BJ (cell line): Measurements from ENCODE around the gene SLC43A2. TPM values are rescaled to one million over a fixed set of nuclear protein-coding genes. Genes with fewer than 3 reads are reported as not detected.

Experiments
- CTCF ChIA-PET: fragments of 350-600 bp; formaldehyde crosslinking; extraction: SDS; loops from one replicate; lab custom pipeline; 2021; ENCODE audit warnings: antibody characterized with exemption, inconsistent platforms; lab: Yijun Ruan, JAX
- POLR2A ChIA-PET: fragments of 300-600 bp; sonication (Branson Sonifier 250); formaldehyde crosslinking; extraction: SDS; loops from one replicate; lab custom pipeline; 2021; ENCODE audit warnings: antibody characterized with exemption; lab: Charles Lee
- DNase-seq: peaks from one replicate; pipeline ENCODE4 v3.0.0-alpha.2; 2011; ENCODE audit warnings: low read depth
- H3K27me3 ChIP-seq: 2 replicates; pipeline ENCODE4 v1.6.0; 2011; ENCODE audit warnings: low read length; ENCODE audit not compliant: control insufficient read depth, insufficient read depth
- H3K36me3 ChIP-seq: 2 replicates; pipeline ENCODE4 v1.5.1; 2011; ENCODE audit warnings: low read length; ENCODE audit not compliant: control insufficient read depth, insufficient read depth
- H3K4me3 ChIP-seq: 2 replicates; pipeline ENCODE4 v1.5.1; 2011; ENCODE audit warnings: low read depth, mild to moderate bottlenecking, control low read depth, low read length
- polyA plus RNA-seq: library from polyadenylated mRNA; depleted of rRNA; stranded (reverse); fragments of >200 nt; gene quantifications from 2 replicates; pipeline ENCODE4 v1.2.3, GENCODE V29; 2011
- TF ChIP-seq, protein P1 (sequence below): IDR thresholded peaks from 2 replicates; pipeline ENCODE4 v1.5.1; 2011; ENCODE audit warnings: low read depth, mild to moderate bottlenecking, control low read depth, inconsistent platforms, low read length, moderate library complexity; ENCODE audit not compliant: insufficient read depth

SLC43A2 gene
- polyA plus RNA-seq, 1 experiment, result 8.9 TPM

DNA sequence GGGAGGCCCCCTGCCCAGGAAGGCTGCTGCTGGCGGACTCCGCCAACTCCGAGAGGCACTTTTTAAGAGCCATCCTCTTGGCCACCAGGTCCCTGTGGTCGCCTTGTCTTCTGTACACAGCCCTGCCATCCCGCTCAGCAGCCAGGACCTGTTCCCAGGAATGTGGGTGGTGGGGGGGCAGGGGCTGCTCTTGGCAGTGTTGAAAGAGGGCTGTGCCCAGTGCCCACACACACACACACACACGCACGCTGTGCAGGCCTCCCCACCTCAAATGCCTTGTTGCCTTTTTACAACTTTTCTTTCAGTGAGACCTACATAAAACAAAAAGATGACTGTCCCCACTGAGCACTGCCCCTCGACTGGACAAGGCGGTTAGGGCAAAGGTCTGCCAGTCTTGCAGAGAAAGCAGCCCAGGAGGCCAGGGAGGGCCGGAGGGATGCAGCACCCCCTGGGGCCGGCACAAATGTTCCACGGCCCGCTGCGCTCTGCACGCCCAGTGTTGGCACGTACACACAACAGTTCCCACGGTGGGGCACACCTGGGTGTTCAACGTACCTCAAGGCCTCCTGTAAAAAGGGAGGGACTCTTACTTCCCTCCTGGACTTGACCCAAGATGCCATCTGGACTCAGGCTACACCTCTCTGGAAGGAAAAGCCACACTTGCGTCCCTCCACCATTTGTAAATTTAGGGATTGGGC, 47.5 kb downstream of the SLC43A2 start:
- CTCF ChIA-PET, result interaction anchor here (0.6 kb wide), 1 partner anchor 7 kb away, joined by 3 read pairs; no protein-coding TSS in a partner anchor

DNA sequence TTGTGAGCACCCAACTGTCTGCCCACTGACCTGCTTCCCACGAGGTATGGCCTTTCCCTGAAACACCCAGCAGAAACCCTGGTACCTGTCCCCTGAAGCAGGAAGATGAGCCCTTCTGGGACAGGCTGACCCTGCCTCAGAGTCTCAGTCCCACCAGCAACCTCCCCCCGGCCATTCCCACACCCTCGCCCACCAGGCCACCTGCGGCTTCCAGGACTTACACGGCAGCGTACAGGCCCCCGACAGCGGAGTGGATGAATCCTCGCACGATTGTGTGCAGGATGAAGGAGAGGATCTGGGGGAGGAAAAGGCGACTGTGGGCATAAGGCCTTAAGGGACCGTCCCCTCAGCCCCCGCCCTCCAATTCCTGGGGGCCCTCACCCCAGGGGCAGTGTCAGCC, 50.6 kb downstream of the SLC43A2 start:
- DNase-seq, result no peak
- no peaks in the 10 kb centered on the region for H3K36me3 ChIP-seq
- H3K27me3 ChIP-seq, result no peaks in the 10 kb centered on the region
- no peak overlapping the region for H3K4me3 ChIP-seq
- ChIA-PET POLR2A (no interaction called here), CTCF (interaction anchor here (0.8 to 4.3 kb wide), 8 partner anchors 8 to 139 kb away, joined by 3 to 24 read pairs (median 4); partner anchors contain the start of genes PITPNA and RILP)
- TF ChIP-seq, protein P1, sequence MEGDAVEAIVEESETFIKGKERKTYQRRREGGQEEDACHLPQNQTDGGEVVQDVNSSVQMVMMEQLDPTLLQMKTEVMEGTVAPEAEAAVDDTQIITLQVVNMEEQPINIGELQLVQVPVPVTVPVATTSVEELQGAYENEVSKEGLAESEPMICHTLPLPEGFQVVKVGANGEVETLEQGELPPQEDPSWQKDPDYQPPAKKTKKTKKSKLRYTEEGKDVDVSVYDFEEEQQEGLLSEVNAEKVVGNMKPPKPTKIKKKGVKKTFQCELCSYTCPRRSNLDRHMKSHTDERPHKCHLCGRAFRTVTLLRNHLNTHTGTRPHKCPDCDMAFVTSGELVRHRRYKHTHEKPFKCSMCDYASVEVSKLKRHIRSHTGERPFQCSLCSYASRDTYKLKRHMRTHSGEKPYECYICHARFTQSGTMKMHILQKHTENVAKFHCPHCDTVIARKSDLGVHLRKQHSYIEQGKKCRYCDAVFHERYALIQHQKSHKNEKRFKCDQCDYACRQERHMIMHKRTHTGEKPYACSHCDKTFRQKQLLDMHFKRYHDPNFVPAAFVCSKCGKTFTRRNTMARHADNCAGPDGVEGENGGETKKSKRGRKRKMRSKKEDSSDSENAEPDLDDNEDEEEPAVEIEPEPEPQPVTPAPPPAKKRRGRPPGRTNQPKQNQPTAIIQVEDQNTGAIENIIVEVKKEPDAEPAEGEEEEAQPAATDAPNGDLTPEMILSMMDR, result no peak

More for the DNA sequence above, 47.5 kb downstream of the SLC43A2 start:
- Histone ChIP-seq H3K36me3 (no peaks in the 10 kb centered on the region), H3K27me3 (no peaks in the 10 kb centered on the region), H3K4me3 (no peak overlapping the region)
- POLR2A ChIA-PET, result no interaction called here
- TF ChIP-seq, protein P1, result no peak
- DNase-seq, result no peak

DNA sequence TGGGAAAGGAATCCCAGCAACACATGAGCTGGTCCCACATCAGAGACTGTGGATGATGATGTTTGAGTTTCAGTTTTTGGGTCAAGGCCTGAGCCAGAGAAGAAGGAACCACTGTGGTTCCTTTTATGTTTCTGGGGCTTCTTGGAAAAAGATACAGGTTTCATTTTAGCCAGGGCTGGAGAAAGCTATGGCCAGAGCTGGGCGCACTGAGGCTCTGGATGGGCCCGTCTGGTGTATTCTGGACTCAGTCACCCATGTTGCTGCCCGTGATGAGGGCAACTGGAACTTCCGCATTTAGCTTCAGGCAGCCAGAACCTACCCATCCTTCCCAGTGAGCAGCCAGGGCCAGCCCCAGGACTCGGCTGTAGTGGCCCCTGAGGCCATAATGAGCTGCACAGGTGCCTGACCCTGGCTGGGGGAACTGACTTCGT, 51.0 kb downstream of the SLC43A2 start:
- ChIA-PET CTCF (interaction anchor here (0.6 to 4.3 kb wide), 13 partner anchors 9 to 311 kb away, joined by 3 to 24 read pairs (median 3); partner anchors contain the start of genes PITPNA and RILP), POLR2A (interaction anchor here (0.6 kb wide), 1 partner anchor 71 kb away, joined by 4 read pairs; no protein-coding TSS in a partner anchor)
- no peak for DNase-seq
- TF ChIP-seq, protein P1, result no peak
- no peak overlapping the region for H3K4me3 ChIP-seq
- H3K36me3 ChIP-seq, result no peaks in the 10 kb centered on the region
- no peaks in the 10 kb centered on the region for H3K27me3 ChIP-seq

- TF ChIP-seq, protein P1, result no peak
- DNase-seq, result peak; percentile 59
- Histone ChIP-seq H3K27me3 (no peaks in the 10 kb centered on the region), H3K4me3 (no peak overlapping the region), H3K36me3 (no peaks in the 10 kb centered on the region)
- POLR2A ChIA-PET, result interaction anchor here (0.6 kb wide), 1 partner anchor 72 kb away, joined by 4 read pairs; no protein-coding TSS in a partner anchor
- CTCF ChIA-PET, result interaction anchor here (0.6 to 4.3 kb wide), 14 partner anchors 9 to 310 kb away, joined by 3 to 24 read pairs (median 3); partner anchors contain the start of genes PITPNA and RILP
Measured at GRCh38 chr17:1577182-1577581, 51.5 kb downstream of the SLC43A2 start.

DNA sequence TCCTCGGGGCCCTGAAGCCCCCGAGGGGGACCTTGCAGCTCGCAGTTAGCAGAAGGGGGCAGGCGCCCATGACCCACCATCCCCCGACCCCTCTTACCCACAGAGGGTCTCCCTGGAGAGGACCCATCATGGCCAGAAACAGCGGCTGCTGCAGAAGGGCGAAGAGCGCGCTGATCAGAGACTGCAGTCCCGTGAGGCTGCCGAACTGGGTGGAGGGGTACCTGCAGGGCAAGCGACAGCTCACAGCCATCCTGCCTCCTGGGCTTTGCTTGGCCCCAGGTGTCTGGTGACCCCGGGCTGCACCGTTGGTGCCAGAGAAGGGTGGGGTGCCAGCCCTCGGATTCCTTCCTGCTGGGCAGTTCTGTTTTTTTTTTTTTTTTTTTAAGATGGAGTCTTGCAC, 52.1 kb downstream of the SLC43A2 start:
- H3K4me3 ChIP-seq, result no peak overlapping the region
- H3K27me3 ChIP-seq, result no peaks in the 10 kb centered on the region
- CTCF ChIA-PET, result interaction anchor here (1.2 to 4.3 kb wide), 4 partner anchors 41 to 310 kb away, joined by 5 to 24 read pairs (median 14); partner anchors contain the start of gene RILP
- DNase-seq, result no peak
- TF ChIP-seq, protein P1, result no peak
- no peaks in the 10 kb centered on the region for H3K36me3 ChIP-seq
- POLR2A ChIA-PET, result no interaction called here
